PC-9 (cell line): ENCODE measurements around the gene CYFIP2. TPM values are rescaled to one million over a fixed set of nuclear protein-coding genes. Genes with fewer than 3 reads are reported as not detected.

Source experiments
- Bru-seq: library from RNA; stranded (reverse); fragments of 400-500 nt; gene quantifications from one replicate; lab custom pipeline; 2021; lab: Mats Ljungman, UMichigan
- BruChase-seq, 2 experiments: library from RNA; stranded (reverse); fragments of 400-500 nt; gene quantifications; one replicate each; lab custom pipeline; 2021; lab: Mats Ljungman, UMichigan
- BruUV-seq: library from RNA; stranded (reverse); fragments of 400-500 nt; replicated peaks from 2 replicates; lab custom pipeline; 2021; lab: Mats Ljungman, UMichigan
- CTCF ChIA-PET: fragments of 300-600 bp; sonication (Branson Sonifier 250); formaldehyde crosslinking; loops from one replicate; lab custom pipeline; 2022; ENCODE audit warnings: antibody characterized with exemption; lab: Charles Lee
- POLR2A ChIA-PET: fragments of 300-600 bp; sonication (Branson Sonifier 250); formaldehyde crosslinking; loops from one replicate; lab custom pipeline; 2022; ENCODE audit warnings: antibody characterized with exemption; ENCODE audit not compliant: unreplicated experiment; lab: Charles Lee
- DNase-seq, 2 experiments: peaks; one replicate each; pipeline versions ENCODE4 v3.0.0 to v3.0.0-alpha.2; 2015 to 2022; ENCODE audit warnings: mixed read lengths in 1 of 2
- H2AFZ ChIP-seq: fragments of 200-600 bp; sonication (generic); 2 replicates; pipeline ENCODE4 v1.8.1; 2017; ENCODE audit warnings: antibody characterized with exemption
- H3F3A ChIP-seq: fragments of 200-600 bp; sonication (generic); 2 replicates; pipeline ENCODE4 v1.8.1; 2017; ENCODE audit warnings: antibody characterized with exemption, mild to moderate bottlenecking, low read depth; ENCODE audit not compliant: insufficient read depth
- H3K27ac ChIP-seq: fragments of 200-600 bp; sonication (generic); 2 replicates; pipeline ENCODE4 v1.6.1; 2016; ENCODE audit warnings: mixed run types
- H3K27me3 ChIP-seq: fragments of 200-600 bp; sonication (generic); 2 replicates; pipeline ENCODE4 v1.6.1; 2016; ENCODE audit warnings: low read depth, mixed run types; ENCODE audit not compliant: insufficient read depth
- H3K36me3 ChIP-seq: fragments of 200-600 bp; sonication (generic); 2 replicates; pipeline ENCODE4 v1.6.1; 2016; ENCODE audit warnings: low read depth, mixed run types
- H3K4me1 ChIP-seq: fragments of 200-600 bp; sonication (generic); replicated peaks from 2 replicates; pipeline ENCODE4 v1.6.1; 2016; ENCODE audit warnings: mixed run types; ENCODE audit not compliant: insufficient read depth
- H3K4me2 ChIP-seq: fragments of 200-600 bp; sonication (generic); 2 replicates; pipeline ENCODE4 v1.6.1; 2017; ENCODE audit warnings: mixed run types
- H3K4me3 ChIP-seq: fragments of 200-600 bp; sonication (generic); 2 replicates; pipeline ENCODE4 v1.6.1; 2016; ENCODE audit warnings: mixed run types
- H3K79me2 ChIP-seq: fragments of 200-600 bp; sonication (generic); 2 replicates; pipeline ENCODE4 v1.6.1; 2017; ENCODE audit warnings: low read depth, mixed run types
- H3K9me2 ChIP-seq: fragments of 200-600 bp; sonication (generic); 2 replicates; pipeline ENCODE4 v1.8.1; 2017; ENCODE audit warnings: mild to moderate bottlenecking; ENCODE audit not compliant: insufficient read depth
- H3K9me3 ChIP-seq: fragments of 200-600 bp; sonication (generic); 2 replicates; pipeline ENCODE4 v1.8.1; 2016; ENCODE audit warnings: low read depth; ENCODE audit not compliant: insufficient read depth
- H4K20me1 ChIP-seq: fragments of 200-600 bp; sonication (generic); 2 replicates; pipeline ENCODE4 v1.8.1; 2017; ENCODE audit not compliant: insufficient read depth
- EZH2 ChIP-seq: fragments of 200-600 bp; sonication (generic); IDR thresholded peaks from 2 replicates; pipeline ENCODE4 v1.8.0; 2017; ENCODE audit warnings: antibody characterized with exemption, low read depth
- intact Hi-C: fragments of 100-400 bp; cut with micrococcal nuclease; formaldehyde crosslinking; loops from one replicate; pipeline ENCODE4 v1.10.0; 2022; ENCODE audit not compliant: unreplicated experiment
- long read RNA-seq: library from polyadenylated mRNA; stranded (forward); transcript quantifications from one replicate; pipeline ENCODE4 v2.0.0, GENCODE V29; 2022
- total RNA-seq: library from RNA; stranded (reverse); gene quantifications from 2 replicates; pipeline ENCODE4 v1.2.3, GENCODE V29; 2021
- TF ChIP-seq, protein P1 (sequence below): fragments of 200-600 bp; sonication (generic); conservative IDR thresholded peaks from 2 replicates; pipeline ENCODE4 v1.6.1; 2017; ENCODE audit warnings: mixed run types, antibody characterized with exemption, mild to moderate bottlenecking, moderate library complexity

Gene CYFIP2
- total RNA-seq (not detected in 2 replicates), Bru-seq, nascent RNA (percentile 11 among the genes with signal in this experiment), BruChase-seq, experiment 1, labeled RNA remaining after a 2-hour chase (percentile 7 among the genes with signal in this experiment), BruChase-seq, experiment 2, labeled RNA remaining after a 6-hour chase (percentile 9 among the genes with signal in this experiment)
- long read RNA-seq, partial matches to known transcripts = 0 of 4 reads
- long read RNA-seq, other reads (novel, unspliced or antisense) = 4 of 4 reads

DNA sequence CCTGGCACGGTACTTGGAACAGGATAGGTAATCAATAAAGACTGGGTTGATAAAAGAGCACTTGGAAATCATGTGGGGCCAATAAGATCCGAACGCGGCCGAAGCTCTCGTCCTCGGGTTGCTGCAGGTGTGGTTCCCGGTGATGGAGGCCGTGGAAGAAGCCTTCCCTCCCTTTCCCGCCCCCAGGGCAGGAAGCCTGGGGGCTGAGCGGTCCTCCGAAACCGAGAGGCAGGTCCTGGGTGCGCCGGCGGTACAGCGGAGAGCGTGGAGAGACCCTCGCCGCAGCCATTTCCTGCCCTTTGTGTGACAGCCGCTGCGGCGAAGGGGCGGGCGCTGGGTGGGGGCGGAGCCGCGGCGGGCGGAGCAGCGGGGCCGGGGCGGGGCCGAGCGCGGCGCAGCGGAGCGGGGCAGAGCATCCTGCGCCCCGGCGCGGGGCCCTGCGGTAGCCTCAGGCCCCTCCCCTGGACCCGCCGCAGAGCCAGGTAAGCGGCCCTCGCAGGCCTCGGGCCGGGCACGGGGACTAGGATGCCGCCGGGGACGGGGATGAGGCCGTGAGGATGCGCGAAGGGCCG is at the start of gene CYFIP2:
Gene CYFIP2, plus strand, starts transcription at position 410 of the 572 bp plus-strand sequence. CDS start 19,239 bp downstream, outside the sequence.
- intact Hi-C loops = loop anchor here (10.0 kb wide), 1 partner anchor 121 kb away; the partner anchor contains the start of gene MED7
- H4K20me1 ChIP-seq = no peaks in the 10 kb centered on the region
- peaks cover 30% of the 10 kb centered on the region for H3K27me3 ChIP-seq
- no peaks in the 10 kb centered on the region for H3K36me3 ChIP-seq
- peak in 1 of 2 experiments; percentile 10 for DNase-seq
- no TSS peak for BruUV-seq
- H3K4me1 ChIP-seq = no peaks in the 10 kb centered on the region
- H3K9me2 ChIP-seq = no peaks in the 10 kb centered on the region
- CTCF ChIA-PET = no interaction called here
- H2AFZ ChIP-seq = no peak within 1 kb of the TSS
- H3K9me3 ChIP-seq = no peaks in the 10 kb centered on the region
- H3K79me2 ChIP-seq = no peaks in the 10 kb centered on the region
- POLR2A ChIA-PET = no interaction called here
- TF ChIP-seq EZH2 = no peak
- TF ChIP-seq, protein P1, sequence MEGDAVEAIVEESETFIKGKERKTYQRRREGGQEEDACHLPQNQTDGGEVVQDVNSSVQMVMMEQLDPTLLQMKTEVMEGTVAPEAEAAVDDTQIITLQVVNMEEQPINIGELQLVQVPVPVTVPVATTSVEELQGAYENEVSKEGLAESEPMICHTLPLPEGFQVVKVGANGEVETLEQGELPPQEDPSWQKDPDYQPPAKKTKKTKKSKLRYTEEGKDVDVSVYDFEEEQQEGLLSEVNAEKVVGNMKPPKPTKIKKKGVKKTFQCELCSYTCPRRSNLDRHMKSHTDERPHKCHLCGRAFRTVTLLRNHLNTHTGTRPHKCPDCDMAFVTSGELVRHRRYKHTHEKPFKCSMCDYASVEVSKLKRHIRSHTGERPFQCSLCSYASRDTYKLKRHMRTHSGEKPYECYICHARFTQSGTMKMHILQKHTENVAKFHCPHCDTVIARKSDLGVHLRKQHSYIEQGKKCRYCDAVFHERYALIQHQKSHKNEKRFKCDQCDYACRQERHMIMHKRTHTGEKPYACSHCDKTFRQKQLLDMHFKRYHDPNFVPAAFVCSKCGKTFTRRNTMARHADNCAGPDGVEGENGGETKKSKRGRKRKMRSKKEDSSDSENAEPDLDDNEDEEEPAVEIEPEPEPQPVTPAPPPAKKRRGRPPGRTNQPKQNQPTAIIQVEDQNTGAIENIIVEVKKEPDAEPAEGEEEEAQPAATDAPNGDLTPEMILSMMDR = no peak
- H3K4me2 ChIP-seq = no peak within 1 kb of the TSS; the same call in 1 of the 2 replicates
- no peak within 1 kb of the TSS for H3K27ac ChIP-seq
- no peak within 1 kb of the TSS for H3K4me3 ChIP-seq
- no peaks in the 10 kb centered on the region for H3F3A ChIP-seq

DNA sequence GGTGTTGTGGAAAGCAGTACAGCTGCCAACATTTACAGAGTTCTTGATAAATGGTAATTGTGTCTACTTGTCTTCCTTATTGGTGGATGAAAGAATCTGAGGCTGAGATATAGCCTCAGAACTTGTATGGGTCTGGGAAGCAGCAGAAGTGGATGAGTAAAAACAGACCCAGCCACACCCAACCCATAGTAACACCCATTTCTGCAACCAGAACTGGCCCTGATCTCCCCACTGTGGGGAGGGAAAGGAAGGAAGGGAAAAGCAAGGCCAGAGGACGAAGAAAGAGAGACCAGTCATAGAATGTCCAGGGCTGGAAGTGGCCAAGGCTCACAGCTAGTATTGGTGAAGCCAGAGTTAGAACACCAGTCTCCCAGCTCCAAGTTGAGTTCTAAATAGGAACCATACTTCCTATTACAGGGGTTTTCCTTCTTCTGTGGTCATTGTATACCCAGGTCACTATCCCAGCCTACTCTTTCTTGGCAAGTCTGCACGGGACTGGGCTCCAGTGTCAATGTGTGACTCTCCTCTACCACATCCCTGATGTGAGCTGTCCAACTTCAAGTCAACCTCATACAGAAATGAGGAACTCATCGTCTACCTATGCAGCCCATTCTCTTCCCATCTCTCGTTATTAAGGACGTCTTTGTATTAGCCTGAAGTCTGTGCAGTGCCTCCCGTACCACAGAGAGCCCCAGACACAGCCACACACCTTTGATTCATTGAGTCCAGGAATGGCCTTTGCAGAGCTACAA is 49.4 kb upstream of the CYFIP2 start:
- intact Hi-C loops = no loop called here
- POLR2A ChIA-PET = no interaction called here
- Histone ChIP-seq H3K4me1 (no peaks in the 10 kb centered on the region), H3K9me2 (no peaks in the 10 kb centered on the region), H2AFZ (no peak overlapping the region), H3K4me3 (no peak overlapping the region), H3K27ac (no peak overlapping the region), H3K79me2 (no peaks in the 10 kb centered on the region), H3K9me3 (no peaks in the 10 kb centered on the region), H3F3A (no peaks in the 10 kb centered on the region), H3K4me2 (no peak overlapping the region), H3K36me3 (no peaks in the 10 kb centered on the region), H3K27me3 (peaks cover 14% of the 10 kb centered on the region; the same call in 1 of the 2 replicates), H4K20me1 (no peaks in the 10 kb centered on the region)
- BruUV-seq = no TSS peak
- CTCF ChIA-PET = no interaction called here
- DNase-seq = no peak
- no peak for TF ChIP-seq EZH2
- TF ChIP-seq, protein P1 = no peak

DNA sequence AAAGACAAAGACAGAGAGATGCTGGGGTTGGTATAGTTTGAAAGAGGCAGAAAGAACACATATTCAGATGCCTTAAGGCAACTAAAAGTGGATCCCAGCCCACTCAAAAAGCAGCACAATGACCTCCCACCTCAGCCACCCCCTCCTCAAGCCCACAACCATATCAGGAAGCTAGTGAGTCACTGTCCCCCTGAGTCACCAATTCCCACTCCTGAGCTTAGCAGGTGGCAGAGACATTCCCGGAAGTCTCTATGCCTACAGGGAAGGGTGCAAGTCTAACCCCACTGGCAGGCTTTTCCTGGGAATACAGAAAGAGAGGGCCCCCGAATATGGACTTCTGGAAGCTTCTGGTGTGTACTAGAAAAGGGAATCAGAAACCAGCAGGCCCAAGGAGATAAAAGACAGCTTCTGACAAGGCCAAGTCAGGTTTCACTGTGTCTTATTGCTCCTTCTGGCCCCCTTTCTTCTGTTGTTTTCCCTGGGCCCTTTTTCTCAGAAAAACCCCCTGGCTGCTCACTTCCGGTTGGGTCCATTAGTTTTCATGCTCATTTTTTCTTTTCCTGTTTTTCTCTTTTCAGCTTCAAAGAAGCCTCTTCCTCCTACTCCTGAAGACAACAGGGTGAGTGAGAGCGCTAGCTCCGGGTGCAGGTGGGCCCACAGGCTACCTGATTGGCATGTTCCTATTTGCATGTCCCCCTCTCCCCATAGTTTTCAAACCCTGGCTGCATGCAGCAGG is 48.5 kb upstream of the CYFIP2 start:
- Histone ChIP-seq H3K4me2 (no peak overlapping the region), H4K20me1 (no peaks in the 10 kb centered on the region), H3K27me3 (peaks cover 22% of the 10 kb centered on the region), H3K4me3 (no peak overlapping the region), H3K9me3 (no peaks in the 10 kb centered on the region), H2AFZ (no peak overlapping the region), H3K9me2 (no peaks in the 10 kb centered on the region), H3F3A (no peaks in the 10 kb centered on the region), H3K4me1 (no peaks in the 10 kb centered on the region), H3K36me3 (no peaks in the 10 kb centered on the region), H3K27ac (no peak overlapping the region), H3K79me2 (no peaks in the 10 kb centered on the region)
- ChIA-PET POLR2A (no interaction called here), CTCF (no interaction called here)
- DNase-seq = no peak
- TF ChIP-seq, protein P1 = no peak
- TF ChIP-seq EZH2 = no peak
- intact Hi-C loops = no loop called here
- BruUV-seq = no TSS peak
